Measurements from ENCODE around the gene CMTM8. TPM values are rescaled to one million over a fixed set of nuclear protein-coding genes. Genes with fewer than 3 reads are reported as not detected.
A peak's percentile ranks its signal among the peaks of the same experiment; 100 is the strongest.

CMTM8 gene
- total RNA-seq, 1 donor from 2014 or later = 1.6 TPM

GRCh38 chr3:32305361-32305876 lies 66.9 kb downstream of the CMTM8 start:
- no peak for DNase-seq (ENCODE audit: low read depth in 2 of 2)

GRCh38 chr3:32306072-32306471 lies 67.6 kb downstream of the CMTM8 start:
- no peak for DNase-seq (ENCODE audit: low read depth in 2 of 2)

GRCh38 chr3:32307591-32307990 lies 69.1 kb downstream of the CMTM8 start:
- DNase-seq (ENCODE audit: low read depth in 2 of 2) = no peak

- DNase-seq (ENCODE audit: low read depth in 2 of 2) = no peak
Observed at GRCh38 chr3:32308378-32308777, 69.9 kb downstream of the CMTM8 start.

GRCh38 chr3:32309654-32310242 lies 71.3 kb downstream of the CMTM8 start:
- no peak for DNase-seq (ENCODE audit: low read depth in 2 of 2)

GRCh38 chr3:32310336-32310735 lies 71.9 kb downstream of the CMTM8 start:
- peak in 1 of 2 donors; percentile 21 for DNase-seq (ENCODE audit: low read depth in 2 of 2)

GRCh38 chr3:32310918-32311839 lies 72.7 kb downstream of the CMTM8 start:
- no peak for DNase-seq (ENCODE audit: low read depth in 2 of 2)

- DNase-seq (ENCODE audit: low read depth in 2 of 2) = peak; percentile 8 to 21
Observed at GRCh38 chr3:32312251-32312650, 73.8 kb downstream of the CMTM8 start.

- no peak for DNase-seq (ENCODE audit: low read depth in 2 of 2)
Observed at GRCh38 chr3:32313169-32313568, 74.7 kb downstream of the CMTM8 start.

- peak; percentile 33 to 67 for DNase-seq (ENCODE audit: low read depth in 2 of 2)
Observed at GRCh38 chr3:32313723-32314473, 75.4 kb downstream of the CMTM8 start.

- peak in 1 of 2 donors; percentile 10 for DNase-seq (ENCODE audit: low read depth in 2 of 2)
Observed at GRCh38 chr3:32315441-32315840, 77.0 kb downstream of the CMTM8 start.

- DNase-seq (ENCODE audit: low read depth in 2 of 2) = no peak
Observed at GRCh38 chr3:32316319-32316718, 77.8 kb downstream of the CMTM8 start.

- DNase-seq (ENCODE audit: low read depth in 2 of 2) = no peak
Observed at GRCh38 chr3:32316976-32317375, 78.5 kb downstream of the CMTM8 start.

- DNase-seq (ENCODE audit: low read depth in 2 of 2) = no peak
Observed at GRCh38 chr3:32319607-32320006, 81.1 kb downstream of the CMTM8 start.

- no peak for DNase-seq (ENCODE audit: low read depth in 2 of 2)
Observed at GRCh38 chr3:32320080-32320479, 81.6 kb downstream of the CMTM8 start.

GRCh38 chr3:32321095-32321790 lies 82.8 kb downstream of the CMTM8 start:
- DNase-seq (ENCODE audit: low read depth in 2 of 2) = peak; percentile 85 to 89

GRCh38 chr3:32322311-32322710 lies 83.8 kb downstream of the CMTM8 start:
- DNase-seq (ENCODE audit: low read depth in 2 of 2) = no peak

GRCh38 chr3:32323604-32324003 lies 85.1 kb downstream of the CMTM8 start:
- no peak for DNase-seq (ENCODE audit: low read depth in 2 of 2)

- DNase-seq (ENCODE audit: low read depth in 2 of 2) = no peak
Observed at GRCh38 chr3:32325201-32325600, 86.7 kb downstream of the CMTM8 start.

GRCh38 chr3:32325927-32326326 lies 87.4 kb downstream of the CMTM8 start:
- peak in 1 of 2 donors; percentile 32 for DNase-seq (ENCODE audit: low read depth in 2 of 2)

- DNase-seq (ENCODE audit: low read depth in 2 of 2) = peak in 1 of 2 donors; percentile 59
Observed at GRCh38 chr3:32326795-32327194, 88.3 kb downstream of the CMTM8 start.
